H1 (cell line): ENCODE measurements around the gene SLC35E1. TPM values are rescaled to one million over a fixed set of nuclear protein-coding genes. Genes with fewer than 3 reads are reported as not detected.

ENCODE experiments used
- CTCF ChIA-PET: fragments of 300-600 bp; sonication (Branson Sonifier 250); formaldehyde crosslinking; loops from one replicate; lab custom pipeline; 2021; ENCODE audit not compliant: partially characterized antibody; lab: Charles Lee
- POLR2A ChIA-PET: fragments of 300-600 bp; sonication (Branson Sonifier 250); formaldehyde crosslinking; loops from one replicate; lab custom pipeline; 2021; ENCODE audit warnings: inconsistent platforms; ENCODE audit not compliant: partially characterized antibody; lab: Charles Lee
- DNase-seq, 2 experiments: peaks; one replicate each; pipeline versions ENCODE4 v3.0.0 to v3.0.0-alpha.2; 2010 to 2022; ENCODE audit warnings: low spot score in 2 of 2, low read depth in 1 of 2, mixed read lengths in 1 of 2
- FAIRE-seq: peaks from 2 replicates; lab custom pipeline; 2011; peaks lifted over from hg19 to GRCh38; lab: Jason Lieb, UNC
- H2AFZ ChIP-seq: 2 replicates; pipeline ENCODE4 v1.8.1; 2012; ENCODE audit warnings: low read length, inconsistent platforms
- H2AK5ac ChIP-seq: 2 replicates; pipeline ENCODE4 v1.6.1; 2013; ENCODE audit warnings: low read depth, low read length
- H2BK120ac ChIP-seq: replicated peaks from 2 replicates; pipeline ENCODE3; 2013; ENCODE audit warnings: low read depth, low read length, inconsistent platforms
- H2BK12ac ChIP-seq: 2 replicates; pipeline ENCODE4 v1.6.1; 2013; ENCODE audit warnings: low read depth, low read length
- H2BK15ac ChIP-seq: 2 replicates; pipeline ENCODE4 v1.6.1; 2013; ENCODE audit warnings: low read length
- H2BK20ac ChIP-seq: 2 replicates; pipeline ENCODE4 v1.6.1; 2013; ENCODE audit warnings: low read length
- H2BK5ac ChIP-seq: 2 replicates; pipeline ENCODE4 v1.6.1; 2013; ENCODE audit warnings: low read depth, low read length
- H3K14ac ChIP-seq: 2 replicates; pipeline ENCODE4 v1.6.1; 2013; ENCODE audit warnings: inconsistent platforms; ENCODE audit not compliant: insufficient read length
- H3K18ac ChIP-seq: 2 replicates; pipeline ENCODE4 v1.6.1; 2013; ENCODE audit warnings: low read length; ENCODE audit errors: extremely low read depth
- H3K23ac ChIP-seq: 2 replicates; pipeline ENCODE4 v1.6.1; 2013; ENCODE audit warnings: inconsistent platforms; ENCODE audit not compliant: insufficient read length
- H3K23me2 ChIP-seq: 2 replicates; pipeline ENCODE4 v1.6.1; 2013; ENCODE audit warnings: low read depth, low read length
- H3K27ac ChIP-seq: 2 replicates; pipeline ENCODE4 v1.6.1; 2011; ENCODE audit warnings: low read depth, low read length, inconsistent platforms
- H3K27me3 ChIP-seq, 4 experiments: replicated peaks in 1 of 4; 1 replicate in 1 of 4; 2 replicates in 3 of 4; pipeline versions ENCODE4 v1.6.1 to v1.8.1; 2011 to 2013; ENCODE audit warnings: low read length in 3 of 4, mild to moderate bottlenecking in 3 of 4, inconsistent platforms in 2 of 4, mixed read lengths in 2 of 4, moderate library complexity in 1 of 4; ENCODE audit not compliant: control insufficient read depth in 3 of 4, insufficient read depth in 3 of 4; ENCODE audit errors: extremely low read depth in 1 of 4
- H3K36me3 ChIP-seq, 4 experiments: 2 replicates each; pipeline versions ENCODE4 v1.6.1 to v1.8.1; 2011 to 2013; ENCODE audit warnings: mild to moderate bottlenecking in 4 of 4, low read length in 3 of 4, moderate library complexity in 2 of 4, control low read depth in 1 of 4, inconsistent platforms in 1 of 4; ENCODE audit not compliant: insufficient read depth in 4 of 4, control insufficient read depth in 2 of 4
- H3K4ac ChIP-seq: replicated peaks from 2 replicates; pipeline ENCODE3; 2013; ENCODE audit warnings: low read length, low read depth, mixed read lengths, inconsistent platforms; ENCODE audit not compliant: insufficient read length
- H3K4me1 ChIP-seq, 4 experiments: replicated peaks in 1 of 4; 1 replicate in 1 of 4; 2 replicates in 3 of 4; pipeline versions ENCODE4 v1.6.1 to v1.8.1; 2011 to 2013; ENCODE audit warnings: low read length in 3 of 4, inconsistent platforms in 2 of 4, mixed read lengths in 1 of 4; ENCODE audit not compliant: insufficient read depth in 4 of 4, control insufficient read depth in 3 of 4
- H3K4me2 ChIP-seq, 2 experiments: 2 replicates each; pipeline versions ENCODE4 v1.6.1 to v1.8.1; 2011 to 2013; ENCODE audit warnings: low read depth in 2 of 2, low read length in 2 of 2, control low read depth in 1 of 2, inconsistent platforms in 1 of 2, mild to moderate bottlenecking in 1 of 2; ENCODE audit not compliant: insufficient read depth in 1 of 2
- H3K4me3 ChIP-seq, 4 experiments: fragments of 200-600, 300-600 bp in 1 of 4; sonication (generic), shearing (Covaris generic), sonication (Bioruptor Twin) in 1 of 4; 2 replicates each; pipeline versions ENCODE4 v1.5.1 to v1.8.1; 2011 to 2016; ENCODE audit warnings: low read length in 4 of 4, low read depth in 3 of 4, control low read depth in 2 of 4, inconsistent platforms in 2 of 4, mild to moderate bottlenecking in 2 of 4, mixed read lengths in 1 of 4, moderate library complexity in 1 of 4; ENCODE audit not compliant: insufficient read depth in 2 of 4; ENCODE audit errors: extremely low read depth in 1 of 4
- H3K56ac ChIP-seq: replicated peaks from 2 replicates; pipeline ENCODE3; 2013; ENCODE audit warnings: low read depth, mild to moderate bottlenecking, mixed read lengths, low read length, inconsistent platforms; ENCODE audit not compliant: insufficient read length
- H3K79me1 ChIP-seq: 2 replicates; pipeline ENCODE4 v1.6.1; 2013; ENCODE audit warnings: low read depth, low read length, control low read depth
- H3K79me2 ChIP-seq, 2 experiments: 2 replicates each; pipeline versions ENCODE4 v1.6.1 to v1.8.1; 2012 to 2013; ENCODE audit warnings: low read length in 2 of 2, mild to moderate bottlenecking in 2 of 2, inconsistent platforms in 1 of 2; ENCODE audit not compliant: insufficient read depth in 2 of 2, control insufficient read depth in 1 of 2
- H3K9ac ChIP-seq, 4 experiments: replicated peaks in 1 of 4; 1 replicate in 1 of 4; 2 replicates in 3 of 4; pipeline versions ENCODE4 v1.6.1 to v1.8.1; 2011 to 2013; ENCODE audit warnings: low read depth in 3 of 4, low read length in 3 of 4, control low read depth in 2 of 4, mild to moderate bottlenecking in 2 of 4, moderate library complexity in 2 of 4, inconsistent platforms in 1 of 4; ENCODE audit errors: extremely low read depth in 1 of 4
- H3K9me3 ChIP-seq, 2 experiments: 2 replicates each; pipeline versions ENCODE4 v1.6.1 to v1.8.1; 2012 to 2013; ENCODE audit warnings: mild to moderate bottlenecking in 2 of 2, moderate library complexity in 2 of 2, control low read depth in 1 of 2, inconsistent platforms in 1 of 2, low read depth in 1 of 2, low read length in 1 of 2, mixed read lengths in 1 of 2; ENCODE audit not compliant: insufficient read depth in 2 of 2
- H4K20me1 ChIP-seq, 2 experiments: replicated peaks in 1 of 2; 2 replicates each; pipeline versions ENCODE3 to v1.8.1; 2011 to 2013; ENCODE audit warnings: inconsistent platforms in 2 of 2, low read length in 2 of 2, mild to moderate bottlenecking in 1 of 2; ENCODE audit not compliant: insufficient read depth in 2 of 2, control insufficient read depth in 1 of 2
- H4K5ac ChIP-seq: 2 replicates; pipeline ENCODE4 v1.6.1; 2013; ENCODE audit warnings: low read length, low read depth, mixed read lengths, inconsistent platforms; ENCODE audit not compliant: insufficient read length
- H4K8ac ChIP-seq: 2 replicates; pipeline ENCODE4 v1.8.0; 2013; ENCODE audit warnings: mild to moderate bottlenecking, moderate library complexity, low read length, inconsistent platforms; ENCODE audit not compliant: insufficient read depth; ENCODE audit errors: extremely low read depth
- H4K91ac ChIP-seq: replicated peaks from 2 replicates; pipeline ENCODE3; 2013; ENCODE audit warnings: low read length, mixed read lengths, inconsistent platforms; ENCODE audit not compliant: insufficient read length
- GTF2F1 ChIP-seq: IDR thresholded peaks from 2 replicates; pipeline ENCODE4 v1.6.1; 2012; ENCODE audit warnings: low read depth, low read length, improper control_type of control experiment, borderline replicate concordance
- KDM4A ChIP-seq: IDR thresholded peaks from one replicate; pipeline ENCODE4 v1.7.1; 2012; ENCODE audit warnings: low read depth, mild to moderate bottlenecking, moderate library complexity, low read length, inconsistent platforms; ENCODE audit not compliant: severe bottlenecking
- SRF ChIP-seq: IDR thresholded peaks from 2 replicates; pipeline ENCODE4 v1.6.1; 2011; ENCODE audit warnings: mild to moderate bottlenecking, low read depth, low read length, moderate library complexity
- WGBS, 2 experiments: shearing (Covaris generic) in 1 of 2; methylation state at CpG; one replicate each; pipeline versions ENCODE4 v1.1.6 to v1.1.7; 2013 to 2015; ENCODE audit warnings: low lambda C conversion rate in 2 of 2, mixed read lengths in 2 of 2, inconsistent platforms in 1 of 2, low coverage in 1 of 2, missing lambda C conversion rate in 1 of 2; ENCODE audit not compliant: insufficient replicate concordance in 2 of 2, insufficient coverage in 1 of 2, insufficient read length in 1 of 2; ENCODE audit errors: extremely low coverage in 1 of 2, missing lambda C conversion rate in 1 of 2; 5-methylcytosine and 5-hydroxymethylcytosine counted together
- polyA plus RNA-seq, 7 experiments: library from polyadenylated mRNA; depleted of rRNA in 3 of 7; stranded (reverse) in 5 of 7; unstranded in 2 of 7; fragments of >200 nt in 5 of 7; fragments of 200-250 nt in 2 of 7; gene quantifications; 1 replicate in 5 of 7; 2 replicates in 1 of 7; 4 replicates in 1 of 7; pipeline versions ENCODE4 v1.2.1 to v1.2.3, GENCODE V29; 2011 to 2013; ENCODE audit warnings: missing spikeins in 2 of 7, mixed read lengths in 2 of 7
- total RNA-seq: library from RNA; stranded (reverse); fragmentation: NEBNext Ultra II Directional; extraction: Animal tissue kit (Norgen Biotek cat#: 25700); gene quantifications from 2 replicates; pipeline ENCODE4 v1.2.1, GENCODE V29; 2021
- TF ChIP-seq, protein P1 (sequence below): IDR thresholded peaks from 2 replicates; pipeline ENCODE4 v1.6.1; 2011; ENCODE audit warnings: low read depth, mild to moderate bottlenecking, low read length; ENCODE audit not compliant: insufficient read depth
- TF ChIP-seq, protein P2 (sequence below): IDR thresholded peaks from 2 replicates; pipeline ENCODE4 v1.6.1; 2012; ENCODE audit warnings: inconsistent platforms
- TF ChIP-seq, protein P3 (sequence below): IDR thresholded peaks from 2 replicates; pipeline ENCODE4 v1.6.1; 2012; ENCODE audit warnings: inconsistent platforms

The SLC35E1 gene
- total and polyA plus RNA-seq, 2 of the 8 experiments (the other 6 are each of a cell fraction or from before 2014, with no cell fraction given), result 26.0 to 31.9 TPM

- H2BK20ac ChIP-seq, result no peak overlapping the region
- no peak overlapping the region for H3K56ac ChIP-seq
- POLR2A ChIA-PET, result interaction anchor here (0.8 kb wide), 1 partner anchor 9 kb away, joined by 5 read pairs; no protein-coding TSS in a partner anchor
- CTCF ChIA-PET, result interaction anchor here (1.0 kb wide), 1 partner anchor 13 kb away, joined by 3 read pairs; no protein-coding TSS in a partner anchor
- no peak overlapping the region for H2AK5ac ChIP-seq
- H3K9ac ChIP-seq, result no peak overlapping the region
- H3K23me2 ChIP-seq, result no peaks in the 10 kb centered on the region
- peaks cover 5 to 87% of the 10 kb centered on the region in 2 experiments; a peak in 3 of 4 replicates for H3K79me2 ChIP-seq
- no peaks in the 10 kb centered on the region for H3K9me3 ChIP-seq
- peaks cover 44% of the 10 kb centered on the region for H3K79me1 ChIP-seq
- no peak overlapping the region for H3K4ac ChIP-seq
- no peak overlapping the region for H3K14ac ChIP-seq
- no peak overlapping the region for H2BK120ac ChIP-seq
- no peak overlapping the region for H3K4me2 ChIP-seq
- H2BK15ac ChIP-seq, result no peak overlapping the region
- H2BK5ac ChIP-seq, result 0 out of 2 replicates have a peak overlapping the region, but pooled peaks have one; percentile 6
- DNase-seq (no peak), FAIRE-seq (no peak)
- no peak overlapping the region for H3K4me3 ChIP-seq
- no peak overlapping the region for H4K91ac ChIP-seq
- H3K27ac ChIP-seq, result no peak overlapping the region
- no peaks in the 10 kb centered on the region for H3K36me3 ChIP-seq
- peaks cover 5 to 12% (median 8%) of the 10 kb centered on the region in 4 experiments; a peak in 6 of 7 replicates for H3K4me1 ChIP-seq
- TF ChIP-seq GTF2F1 (no peak), KDM4A (no peak), SRF (no peak)
- TF ChIP-seq, protein P1, sequence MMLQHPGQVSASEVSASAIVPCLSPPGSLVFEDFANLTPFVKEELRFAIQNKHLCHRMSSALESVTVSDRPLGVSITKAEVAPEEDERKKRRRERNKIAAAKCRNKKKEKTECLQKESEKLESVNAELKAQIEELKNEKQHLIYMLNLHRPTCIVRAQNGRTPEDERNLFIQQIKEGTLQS, result no peak
- TF ChIP-seq, protein P2, sequence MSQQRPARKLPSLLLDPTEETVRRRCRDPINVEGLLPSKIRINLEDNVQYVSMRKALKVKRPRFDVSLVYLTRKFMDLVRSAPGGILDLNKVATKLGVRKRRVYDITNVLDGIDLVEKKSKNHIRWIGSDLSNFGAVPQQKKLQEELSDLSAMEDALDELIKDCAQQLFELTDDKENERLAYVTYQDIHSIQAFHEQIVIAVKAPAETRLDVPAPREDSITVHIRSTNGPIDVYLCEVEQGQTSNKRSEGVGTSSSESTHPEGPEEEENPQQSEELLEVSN, result no peak
- TF ChIP-seq, protein P3, sequence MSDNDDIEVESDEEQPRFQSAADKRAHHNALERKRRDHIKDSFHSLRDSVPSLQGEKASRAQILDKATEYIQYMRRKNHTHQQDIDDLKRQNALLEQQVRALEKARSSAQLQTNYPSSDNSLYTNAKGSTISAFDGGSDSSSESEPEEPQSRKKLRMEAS, result no peak
- H2BK12ac ChIP-seq, result no peak overlapping the region
- no peak overlapping the region for H4K8ac ChIP-seq
- H2AFZ ChIP-seq, result no peak overlapping the region
- WGBS, 2 experiments, result 93% methylated on average over 9 of the region's 9 CpGs; no CpG with 5 or more reads in 1 of the 2 experiments
- no peaks in the 10 kb centered on the region for H3K27me3 ChIP-seq
- no peak overlapping the region for H3K18ac ChIP-seq
- peaks cover 22 to 41% of the 10 kb centered on the region in 2 experiments for H4K20me1 ChIP-seq
- H4K5ac ChIP-seq, result no peak overlapping the region
- no peak overlapping the region for H3K23ac ChIP-seq
Measured at GRCh38 chr19:16596399-16596798, 24.2 kb upstream of the SLC35E1 start.
